Left lobe of liver (tissue), 2 donors: ENCODE results near the gene PPM1E. TPM values are rescaled to one million over a fixed set of nuclear protein-coding genes. Genes with fewer than 3 reads are reported as not detected.

Experiments used
- ATAC-seq: fragments of 200-7000 bp; cut with Tn5 transposase; one replicate; pipeline ENCODE4 v1.9.1; 2020; ENCODE audit warnings: mild to moderate bottlenecking, moderate library complexity
- DNase-seq: peaks from one replicate; pipeline ENCODE4 v3.0.0-alpha.2; 2020; ENCODE audit warnings: low spot score
- total RNA-seq: library from RNA; stranded (reverse); gene quantifications from one replicate; pipeline ENCODE4 v1.2.1, GENCODE V29; 2021
- donor health status: DM: no; HTN: no; CAD: no; lungs with moderate emphysema.
- donor health status: DM: no; HTN: yes; CAD: no.

Gene PPM1E
- total RNA-seq, 1 donor from 2014 or later = 0.83 TPM

- DNase-seq (no peak), ATAC-seq (peak; percentile 68)
Measured at GRCh38 chr17:59027750-59028149, 272.1 kb downstream of the PPM1E start.

- DNase-seq (no peak), ATAC-seq (peak; percentile 52)
Measured at GRCh38 chr17:59028328-59028727, 272.7 kb downstream of the PPM1E start.

- no peak for DNase-seq
- no peak for ATAC-seq
Measured at GRCh38 chr17:59030811-59031210, 275.2 kb downstream of the PPM1E start.

Other genes starting within 250 kb of the PPM1E start
- 101 TPM for gene MTMR4, start 241.2 kb upstream of the PPM1E start, total RNA-seq
- gene TEX14, start 63.8 kb upstream of the PPM1E start, total RNA-seq = 0.05 TPM
- gene RAD51C, start 63.3 kb upstream of the PPM1E start, total RNA-seq = 5.1 TPM